A549 (cell line): ENCODE measurements around the gene CASK. TPM values are rescaled to one million over a fixed set of nuclear protein-coding genes. Genes with fewer than 3 reads are reported as not detected.

Experiments used
- ATAC-seq, 2 experiments: fragments of 200-7000 bp in 1 of 2; fragments of >200 bp in 1 of 2; cut with Nextera tagmentation in 1 of 2; cut with Tn5 transposase in 1 of 2; 3 replicates each; pipeline versions ENCODE4 v1.8.0 to v1.9.1; 2018 to 2020; ENCODE audit warnings: mild to moderate bottlenecking in 1 of 2, moderate library complexity in 1 of 2
- CTCF ChIA-PET: fragments of 300-600 bp; sonication (Branson Sonifier 250); formaldehyde crosslinking; extraction: SDS; loops from one replicate; lab custom pipeline; 2021; ENCODE audit warnings: antibody characterized with exemption, inconsistent platforms; lab: Yijun Ruan, JAX
- POLR2A ChIA-PET: fragments of 350-600 bp; formaldehyde crosslinking; extraction: SDS; loops from one replicate; lab custom pipeline; 2021; ENCODE audit warnings: antibody characterized with exemption, inconsistent platforms; lab: Yijun Ruan, JAX
- DNase-seq, 2 experiments: peaks; one replicate each; pipeline versions ENCODE4 v3.0.0 to v3.0.0-alpha.2; 2011 to 2016; ENCODE audit warnings: low read depth in 1 of 2, low spot score in 1 of 2
- FAIRE-seq: peaks from 2 replicates; lab custom pipeline; 2011; peaks lifted over from hg19 to GRCh38; lab: Jason Lieb, UNC
- H3K27ac ChIP-seq, 2 experiments: fragments of >200 bp; sonication (Bioruptor Twin); formaldehyde crosslinking; 3 replicates each; pipeline ENCODE4 v1.5.1; 2016 to 2017
- H3K4me1 ChIP-seq: fragments of >200 bp; sonication (Bioruptor Twin); formaldehyde crosslinking; 3 replicates; pipeline ENCODE4 v1.6.1; 2016
- H3K4me2 ChIP-seq: fragments of >200 bp; sonication (Bioruptor Twin); formaldehyde crosslinking; 3 replicates; pipeline ENCODE4 v1.6.1; 2016
- H3K4me3 ChIP-seq: fragments of >200 bp; sonication (Bioruptor Twin); formaldehyde crosslinking; 3 replicates; pipeline ENCODE4 v1.5.1; 2016
- H3K9me3 ChIP-seq: fragments of >200 bp; sonication (Bioruptor Twin); formaldehyde crosslinking; 3 replicates; pipeline ENCODE4 v1.6.1; 2016
- ATOH8 ChIP-seq: fragments of 250-450 bp; sonication (Bioruptor Pico); IDR thresholded peaks from 2 replicates; pipeline ENCODE4 v1.5.0; 2020; ENCODE audit warnings: low read depth, mild to moderate bottlenecking, moderate library complexity
- BHLHE40 ChIP-seq: IDR thresholded peaks from 2 replicates; pipeline ENCODE4 v1.6.1; 2012; ENCODE audit warnings: low read depth, low read length, inconsistent platforms
- CBX2 ChIP-seq: fragments of 200-600 bp; sonication (generic); IDR thresholded peaks from 2 replicates; pipeline ENCODE4 v1.6.1; 2016; ENCODE audit warnings: low read depth, mild to moderate bottlenecking, borderline replicate concordance
- CBX8 ChIP-seq: fragments of 200-600 bp; sonication (generic); IDR thresholded peaks from 2 replicates; pipeline ENCODE4 v1.6.1; 2016
- CTCF ChIP-seq: fragments of >200 bp; sonication (Bioruptor Twin); formaldehyde crosslinking; IDR thresholded peaks from 3 replicates; pipeline ENCODE4 v1.5.1; 2016
- EHMT2 ChIP-seq: fragments of 200-600 bp; sonication (generic); IDR thresholded peaks from 2 replicates; pipeline ENCODE4 v1.6.1; 2016; ENCODE audit warnings: antibody characterized with exemption, low read depth, mild to moderate bottlenecking, moderate library complexity
- ELK1 ChIP-seq: fragments of 150-350 bp; IDR thresholded peaks from 2 replicates; pipeline ENCODE4 v1.6.1; 2014; ENCODE audit warnings: low read depth, mild to moderate bottlenecking, low read length
- EP300 ChIP-seq, 2 experiments: fragments of >200 bp; sonication (Bioruptor Twin); formaldehyde crosslinking; IDR thresholded peaks; 2 replicates in 1 of 2; 3 replicates in 1 of 2; pipeline ENCODE4 v1.6.1; 2016 to 2017
- FOSL2 ChIP-seq, 2 experiments: fragments of 450-650 bp in 1 of 2; fragments of >200 bp in 1 of 2; sonication (Bioruptor Twin) in 1 of 2; formaldehyde crosslinking; IDR thresholded peaks; 2 replicates each; pipeline versions ENCODE4 v1.5.0 to v1.6.1; 2016 to 2020; ENCODE audit warnings: mild to moderate bottlenecking in 1 of 2, moderate library complexity in 1 of 2
- GATA3 ChIP-seq: IDR thresholded peaks from 2 replicates; pipeline ENCODE4 v1.6.1; 2012; ENCODE audit warnings: borderline replicate concordance
- HES2 ChIP-seq: fragments of >200 bp; sonication (Bioruptor Twin); formaldehyde crosslinking; IDR thresholded peaks from 2 replicates; pipeline ENCODE4 v1.6.1; 2016
- JUN ChIP-seq, 2 experiments: fragments of >200 bp; sonication (Bioruptor Twin); formaldehyde crosslinking; IDR thresholded peaks; 2 replicates in 1 of 2; 3 replicates in 1 of 2; pipeline ENCODE4 v1.6.1; 2016 to 2017
- JUNB ChIP-seq: fragments of >200 bp; sonication (Bioruptor Twin); formaldehyde crosslinking; IDR thresholded peaks from 2 replicates; pipeline ENCODE4 v1.6.1; 2016
- KDM5A ChIP-seq: fragments of 200-600 bp; sonication (generic); IDR thresholded peaks from 2 replicates; pipeline ENCODE4 v1.6.1; 2016; ENCODE audit warnings: antibody characterized with exemption, mild to moderate bottlenecking
- MAZ ChIP-seq: fragments of 150-350 bp; IDR thresholded peaks from 2 replicates; pipeline ENCODE4 v1.6.1; 2014; ENCODE audit warnings: antibody characterized with exemption, low read depth, low read length, borderline replicate concordance
- MYC ChIP-seq: IDR thresholded peaks from 2 replicates; pipeline ENCODE4 v1.6.1; 2012; ENCODE audit warnings: mild to moderate bottlenecking, inconsistent platforms, low read length, improper control_type of control experiment, borderline replicate concordance
- NPAS2 ChIP-seq: fragments of 250-450 bp; sonication (Bioruptor Pico); IDR thresholded peaks from 2 replicates; pipeline ENCODE4 v1.8.0; 2022; ENCODE audit warnings: mild to moderate bottlenecking, moderate library complexity, borderline replicate concordance
- RAD21 ChIP-seq, 2 experiments: fragments of >200 bp in 1 of 2; sonication (Bioruptor Twin) in 1 of 2; formaldehyde crosslinking in 1 of 2; IDR thresholded peaks in 1 of 2; conservative IDR thresholded peaks in 1 of 2; 2 replicates in 1 of 2; 3 replicates in 1 of 2; pipeline ENCODE4 v1.6.1; 2012 to 2018; ENCODE audit warnings: inconsistent platforms in 1 of 2
- REST ChIP-seq: fragments of 200-600 bp; sonication (generic); IDR thresholded peaks from 2 replicates; pipeline ENCODE4 v1.6.1; 2016; ENCODE audit warnings: antibody characterized with exemption, mild to moderate bottlenecking, moderate library complexity
- SMC3 ChIP-seq: fragments of >200 bp; sonication (Bioruptor Twin); formaldehyde crosslinking; IDR thresholded peaks from 3 replicates; pipeline ENCODE4 v1.6.1; 2018; ENCODE audit warnings: inconsistent platforms
- USF2 ChIP-seq: fragments of 450-650 bp; IDR thresholded peaks from 2 replicates; pipeline ENCODE4 v1.6.1; 2014; ENCODE audit warnings: antibody characterized with exemption
- ZFP36 ChIP-seq: fragments of 450-650 bp; IDR thresholded peaks from 2 replicates; pipeline ENCODE4 v1.6.1; 2014; ENCODE audit warnings: borderline replicate concordance; ENCODE audit not compliant: partially characterized antibody
- ZNF302 ChIP-seq: fragments of 250-450 bp; sonication (Bioruptor Pico); IDR thresholded peaks from 2 replicates; pipeline ENCODE4 v1.9.0; 2021; ENCODE audit warnings: inconsistent platforms, mild to moderate bottlenecking, moderate library complexity
- ZSCAN20 ChIP-seq: fragments of 250-450 bp; sonication (Bioruptor Pico); IDR thresholded peaks from 2 replicates; pipeline ENCODE4 v1.8.0; 2022; ENCODE audit warnings: mild to moderate bottlenecking, moderate library complexity
- WGBS: methylation state at CpG from one replicate; pipeline ENCODE4 v1.1.6; 2017; ENCODE audit errors: missing lambda C conversion rate; 5-methylcytosine and 5-hydroxymethylcytosine counted together
- polyA plus RNA-seq, 4 experiments: library from polyadenylated mRNA; depleted of rRNA in 3 of 4; stranded (reverse); fragments of >200 nt; fragmentation: RNase III in 1 of 4; extraction: RNeasy Plus Mini Kit Qiagen cat#74134 plus additional on column Dnase treatment in 1 of 4; gene quantifications; 2 replicates in 3 of 4; 3 replicates in 1 of 4; pipeline ENCODE4 v1.2.3, GENCODE V29; 2011 to 2017

Gene CASK
- polyA plus RNA-seq, 2 of the 4 experiments (the other 2 are of a cell fraction), result 23.3 to 57.6 TPM

- no peak for TF ChIP-seq FOSL2 (IDR thresholded peaks at IDR 0.05)
- no peak for TF ChIP-seq FOSL2 (CRISPR knock-in tag; IDR thresholded peaks at IDR 0.05)
- TF ChIP-seq CTCF, result no peak
- no peak for TF ChIP-seq MAZ
- TF ChIP-seq ZSCAN20 (CRISPR knock-in tag), result no peak
These were observed 9.9 kb downstream of the CASK start (continued) for GRCh38 chrX:41913476-41913875.

GRCh38 chrX:41912923-41913322 lies 10.4 kb downstream of the CASK start:
- ChIA-PET POLR2A (no interaction called here), CTCF (no interaction called here)
- H3K4me1 ChIP-seq, result no peaks in the 10 kb centered on the region
- no peak overlapping the region for H3K4me3 ChIP-seq
- no peak overlapping the region for H3K4me2 ChIP-seq
- no peak for TF ChIP-seq NPAS2 (CRISPR knock-in tag)
- TF ChIP-seq EP300 (IDR thresholded peaks at IDR 0.05), result no peak
- no peak for TF ChIP-seq ATOH8 (CRISPR knock-in tag)
- no peak for TF ChIP-seq BHLHE40
- no peak for TF ChIP-seq JUNB
- TF ChIP-seq EHMT2, result no peak
- no peak for TF ChIP-seq ELK1
- TF ChIP-seq ZFP36, result no peak
- no peak for TF ChIP-seq USF2
- TF ChIP-seq GATA3, result no peak
- TF ChIP-seq CBX8, result no peak
- no peak for ATAC-seq
- H3K27ac ChIP-seq, result no peak overlapping the region
- no peaks in the 10 kb centered on the region for H3K9me3 ChIP-seq
- FAIRE-seq, result no peak
- 82% methylated on average over 4 of the region's 4 CpGs for WGBS
- DNase-seq, result peak in 1 of 2 experiments; percentile 24

- POLR2A ChIA-PET, result no interaction called here
- CTCF ChIA-PET, result interaction anchor here (0.8 kb wide), 2 partner anchors 153 to 806 kb away, joined by 4 to 6 read pairs; no protein-coding TSS in a partner anchor
- Histone ChIP-seq H3K9me3 (no peaks in the 10 kb centered on the region), H3K4me3 (no peak overlapping the region), H3K27ac (no peak overlapping the region), H3K4me1 (peaks cover 5% of the 10 kb centered on the region; the same call in 2 of the 3 replicates), H3K4me2 (no peak overlapping the region)
- no peak for FAIRE-seq
- DNase-seq, result no peak
- ATAC-seq, result no peak
- TF ChIP-seq KDM5A (no peak), JUN (IDR thresholded peaks at IDR 0.05) (no peak), ZNF302 (CRISPR knock-in tag) (no peak), NPAS2 (CRISPR knock-in tag) (no peak), SMC3 (no peak), REST (no peak), RAD21 (conservative IDR thresholded peaks at IDR 0.05 in 1 of 2, IDR thresholded peaks at IDR 0.05 in 1 of 2) (no peak), MYC (no peak), HES2 (no peak), CBX2 (no peak)
These were observed 14.3 kb downstream of the CASK start for GRCh38 chrX:41909068-41909467.
